K562 (cell line): ENCODE results near the gene SH3BP5. TPM values are rescaled to one million over a fixed set of nuclear protein-coding genes. Genes with fewer than 3 reads are reported as not detected.

Experiments
- BCOR ChIP-seq: fragments of 450-650 bp; IDR thresholded peaks from 2 replicates; pipeline ENCODE4 v1.6.1; 2016
- BRD4 ChIP-seq: fragments of 200-600 bp; sonication (generic); IDR thresholded peaks from 2 replicates; pipeline ENCODE4 v1.6.1; 2017; ENCODE audit warnings: inconsistent platforms
- CC2D1A ChIP-seq: fragments of 450-650 bp; IDR thresholded peaks from 2 replicates; pipeline ENCODE4 v1.6.1; 2017; ENCODE audit warnings: mild to moderate bottlenecking
- HNRNPUL1 ChIP-seq: fragments of 200-400 bp; formaldehyde crosslinking; IDR thresholded peaks from 2 replicates; pipeline ENCODE4 v1.6.1; 2017; ENCODE audit warnings: low read length
- PHB ChIP-seq: fragments of 250-450 bp; sonication (Bioruptor Pico); IDR thresholded peaks from 2 replicates; pipeline ENCODE4 v1.5.0; 2021
- PREB ChIP-seq: sonication (generic); formaldehyde crosslinking; IDR thresholded peaks from 2 replicates; pipeline ENCODE4 v1.8.1; 2023; ENCODE audit warnings: mild to moderate bottlenecking, missing genetic modification reagents
- SMARCA5 ChIP-seq: fragments of 450-650 bp; IDR thresholded peaks from 2 replicates; pipeline ENCODE4 v1.6.1; 2016
- SRSF7 ChIP-seq: fragments of 200-400 bp; formaldehyde crosslinking; optimal IDR thresholded peaks from 2 replicates; pipeline ENCODE3; 2017; ENCODE audit warnings: mild to moderate bottlenecking, low read depth, low read length
- TBP ChIP-seq: optimal IDR thresholded peaks from 2 replicates; pipeline ENCODE3; 2011; ENCODE audit warnings: low read depth, low read length, improper control_type of control experiment
- U2AF1 ChIP-seq: fragments of 200-400 bp; formaldehyde crosslinking; optimal IDR thresholded peaks from 2 replicates; pipeline ENCODE3; 2017; ENCODE audit warnings: mild to moderate bottlenecking, low read depth, low read length, moderate library complexity
- polyA plus RNA-seq, 8 experiments: library from polyadenylated mRNA; depleted of rRNA in 4 of 8; stranded (reverse) in 5 of 8; unstranded in 3 of 8; fragments of >200 nt; fragmentation: Nextera tagmentation in 2 of 8; fragmentation: Illumina TruSeq in 1 of 8; extraction: Ambion mirVana in 2 of 8; extraction: Trizol in 1 of 8; gene quantifications; 2 replicates each; pipeline versions ENCODE4 v1.2.1 to v1.2.3, GENCODE V29; 2011 to 2014; ENCODE audit warnings: inconsistent platforms in 1 of 8, missing spikeins in 1 of 8
- total RNA-seq, 7 experiments: library from RNA; depleted of rRNA in 6 of 7; stranded (reverse); fragments of >200 nt in 6 of 7; fragmentation: Illumina TruSeq in 2 of 7; extraction: Trizol in 2 of 7; gene quantifications; 2 replicates each; pipeline versions ENCODE4 v1.2.1 to v1.2.3, GENCODE V29; 2011 to 2021; ENCODE audit warnings: low replicate concordance in 1 of 7
- TF ChIP-seq, protein P1 (sequence below): fragments of 450-650 bp; formaldehyde crosslinking; IDR thresholded peaks from 2 replicates; pipeline ENCODE4 v1.4.0; 2022; ENCODE audit warnings: missing genetic modification characterization

The SH3BP5 gene
- total and polyA plus RNA-seq, 9 of the 15 experiments (the other 6 are each of a cell fraction or from before 2014, with no cell fraction given), result 2.9 to 29.0 (median 14.9) TPM

DNA sequence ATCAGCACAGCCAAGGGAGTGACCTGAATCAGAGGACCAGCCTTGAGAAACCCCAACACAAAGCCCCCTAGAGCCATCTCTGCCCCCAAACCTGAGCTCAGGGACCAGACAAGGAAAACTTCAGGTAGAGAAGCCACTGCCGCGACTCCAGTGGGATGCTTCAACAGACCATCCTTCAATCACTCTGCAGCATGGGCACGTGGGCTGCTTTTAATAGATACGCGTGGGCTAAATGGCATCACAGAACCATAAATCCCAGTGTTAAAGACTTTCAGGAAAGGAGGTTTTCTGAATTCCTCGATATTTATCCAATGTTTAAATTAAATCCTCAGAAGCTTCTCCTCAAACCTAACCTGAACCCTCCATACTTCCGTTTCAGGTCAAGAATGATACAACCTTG lies 30.6 kb downstream of the SH3BP5 start (continued):
- no peak for TF ChIP-seq U2AF1
- TF ChIP-seq PREB (CRISPR knock-in tag), result no peak
- TF ChIP-seq SRSF7, result no peak
- TF ChIP-seq, protein P1, sequence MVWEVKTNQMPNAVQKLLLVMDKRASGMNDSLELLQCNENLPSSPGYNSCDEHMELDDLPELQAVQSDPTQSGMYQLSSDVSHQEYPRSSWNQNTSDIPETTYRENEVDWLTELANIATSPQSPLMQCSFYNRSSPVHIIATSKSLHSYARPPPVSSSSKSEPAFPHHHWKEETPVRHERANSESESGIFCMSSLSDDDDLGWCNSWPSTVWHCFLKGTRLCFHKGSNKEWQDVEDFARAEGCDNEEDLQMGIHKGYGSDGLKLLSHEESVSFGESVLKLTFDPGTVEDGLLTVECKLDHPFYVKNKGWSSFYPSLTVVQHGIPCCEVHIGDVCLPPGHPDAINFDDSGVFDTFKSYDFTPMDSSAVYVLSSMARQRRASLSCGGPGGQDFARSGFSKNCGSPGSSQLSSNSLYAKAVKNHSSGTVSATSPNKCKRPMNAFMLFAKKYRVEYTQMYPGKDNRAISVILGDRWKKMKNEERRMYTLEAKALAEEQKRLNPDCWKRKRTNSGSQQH (CRISPR knock-in tag), result no peak
- TF ChIP-seq PHB, result no peak
- TF ChIP-seq TBP, result no peak
- TF ChIP-seq BCOR, result no peak
- TF ChIP-seq BRD4, result no peak
- TF ChIP-seq HNRNPUL1, result no peak
- TF ChIP-seq CC2D1A, result no peak
- TF ChIP-seq SMARCA5, result no peak
